IMR-90 (cell line): ENCODE results near the gene MAN2A1. TPM values are rescaled to one million over a fixed set of nuclear protein-coding genes. Genes with fewer than 3 reads are reported as not detected.

Experiments used
- ATAC-seq: fragments of 200-7000 bp; cut with Tn5 transposase; 2 replicates; pipeline ENCODE4 v1.9.1; 2020; ENCODE audit warnings: low read depth, mild to moderate bottlenecking, moderate library complexity
- BruUV-seq: library from RNA; stranded (reverse); fragments of 400-500 nt; replicated peaks from 2 replicates; lab custom pipeline; 2021; lab: Mats Ljungman, UMichigan
- CTCF ChIA-PET: fragments of 300-600 bp; formaldehyde crosslinking; extraction: SDS; loops from one replicate; lab custom pipeline; 2021; ENCODE audit warnings: antibody characterized with exemption; lab: Yijun Ruan, JAX
- POLR2A ChIA-PET: fragments of 300-600 bp; sonication (Branson Sonifier 250); formaldehyde crosslinking; loops from one replicate; lab custom pipeline; 2022; ENCODE audit warnings: antibody characterized with exemption; ENCODE audit not compliant: unreplicated experiment; lab: Charles Lee
- DNase-seq: peaks from one replicate; pipeline ENCODE4 v3.0.0; 2013
- H2AFZ ChIP-seq: replicated peaks from 2 replicates; pipeline ENCODE3; 2013; ENCODE audit warnings: low read length, mild to moderate bottlenecking; ENCODE audit not compliant: poor library complexity
- H2AK5ac ChIP-seq: 2 replicates; pipeline ENCODE4 v1.6.1; 2013; ENCODE audit warnings: low read depth, low read length, inconsistent platforms
- H2AK9ac ChIP-seq: replicated peaks from 2 replicates; pipeline ENCODE3; 2013; ENCODE audit warnings: mild to moderate bottlenecking, low read depth, low read length, moderate library complexity; ENCODE audit not compliant: poor library complexity
- H2BK120ac ChIP-seq: 2 replicates; pipeline ENCODE4 v1.6.1; 2013; ENCODE audit warnings: low read depth, low read length, inconsistent platforms
- H2BK15ac ChIP-seq: 3 replicates; pipeline ENCODE4 v1.6.1; 2013; ENCODE audit warnings: low read depth, low read length, inconsistent platforms
- H2BK20ac ChIP-seq: 2 replicates; pipeline ENCODE4 v1.6.1; 2013; ENCODE audit warnings: low read depth, mild to moderate bottlenecking, inconsistent platforms, low read length, moderate library complexity
- H2BK5ac ChIP-seq: 2 replicates; pipeline ENCODE4 v1.6.1; 2013; ENCODE audit warnings: mild to moderate bottlenecking, low read depth, low read length, inconsistent platforms; ENCODE audit not compliant: poor library complexity, severe bottlenecking
- H3K14ac ChIP-seq: replicated peaks from 2 replicates; pipeline ENCODE4 v1.6.1; 2013; ENCODE audit warnings: low read depth, low read length, inconsistent platforms
- H3K18ac ChIP-seq: 2 replicates; pipeline ENCODE4 v1.6.1; 2013; ENCODE audit warnings: low read depth, low read length, control low read depth
- H3K23ac ChIP-seq: 2 replicates; pipeline ENCODE4 v1.6.1; 2013; ENCODE audit warnings: low read depth, low read length, inconsistent platforms
- H3K27ac ChIP-seq: 2 replicates; pipeline ENCODE4 v1.5.1; 2013; ENCODE audit warnings: mild to moderate bottlenecking, control low read depth, low read length; ENCODE audit not compliant: insufficient read depth
- H3K27me3 ChIP-seq: 2 replicates; pipeline ENCODE4 v1.6.1; 2013; ENCODE audit warnings: low read length; ENCODE audit not compliant: control insufficient read depth, insufficient read depth
- H3K36me3 ChIP-seq: 2 replicates; pipeline ENCODE4 v1.6.1; 2013; ENCODE audit warnings: low read length, mixed read lengths; ENCODE audit not compliant: control insufficient read depth, insufficient read depth
- H3K4ac ChIP-seq: 2 replicates; pipeline ENCODE4 v1.6.1; 2013; ENCODE audit warnings: low read depth, low read length, inconsistent platforms
- H3K4me1 ChIP-seq: 2 replicates; pipeline ENCODE4 v1.6.1; 2013; ENCODE audit warnings: low read length, mixed read lengths; ENCODE audit not compliant: control insufficient read depth, insufficient read depth
- H3K4me2 ChIP-seq: 2 replicates; pipeline ENCODE4 v1.6.1; 2013; ENCODE audit warnings: low read depth, mild to moderate bottlenecking, control low read depth, low read length, moderate library complexity
- H3K4me3 ChIP-seq: 2 replicates; pipeline ENCODE4 v1.5.1; 2013; ENCODE audit warnings: low read depth, mild to moderate bottlenecking, control low read depth, low read length, moderate library complexity; ENCODE audit not compliant: insufficient read depth
- H3K56ac ChIP-seq: 2 replicates; pipeline ENCODE4 v1.6.1; 2013; ENCODE audit warnings: low read length, inconsistent platforms; ENCODE audit not compliant: insufficient read depth; ENCODE audit errors: extremely low read depth
- H3K79me1 ChIP-seq, 2 experiments: 2 replicates each; pipeline ENCODE4 v1.6.1; 2013; ENCODE audit warnings: low read length in 2 of 2, inconsistent platforms in 1 of 2, low read depth in 1 of 2
- H3K9ac ChIP-seq: 2 replicates; pipeline ENCODE4 v1.6.1; 2013; ENCODE audit warnings: low read depth, low read length, control low read depth
- H3K9me1 ChIP-seq: 2 replicates; pipeline ENCODE4 v1.6.1; 2013; ENCODE audit warnings: low read length, inconsistent platforms; ENCODE audit not compliant: insufficient read depth
- H3K9me3 ChIP-seq: 2 replicates; pipeline ENCODE4 v1.6.1; 2013; ENCODE audit warnings: low read length; ENCODE audit not compliant: control insufficient read depth, insufficient read depth
- H4K20me1 ChIP-seq: 2 replicates; pipeline ENCODE4 v1.6.1; 2013; ENCODE audit warnings: low read length, inconsistent platforms; ENCODE audit not compliant: insufficient read depth
- H4K5ac ChIP-seq: 2 replicates; pipeline ENCODE4 v1.6.1; 2013; ENCODE audit warnings: mild to moderate bottlenecking, low read depth, low read length, control low read depth
- H4K8ac ChIP-seq, 2 experiments: 2 replicates each; pipeline ENCODE4 v1.6.1; 2013; ENCODE audit warnings: low read depth in 2 of 2, low read length in 2 of 2, control low read depth in 1 of 2, inconsistent platforms in 1 of 2
- H4K91ac ChIP-seq: 2 replicates; pipeline ENCODE4 v1.6.1; 2013; ENCODE audit warnings: low read depth, low read length, inconsistent platforms; ENCODE audit not compliant: insufficient read depth
- BHLHE40 ChIP-seq: fragments of 150-350 bp; IDR thresholded peaks from 2 replicates; pipeline ENCODE4 v1.6.1; 2016; ENCODE audit warnings: mild to moderate bottlenecking, low read depth, low read length
- CEBPB ChIP-seq: IDR thresholded peaks from 2 replicates; pipeline ENCODE4 v1.6.1; 2012; ENCODE audit warnings: low read depth, low read length, improper control_type of control experiment
- CHD1 ChIP-seq: IDR thresholded peaks from 2 replicates; pipeline ENCODE4 v1.6.1; 2012; ENCODE audit warnings: low read depth, low read length, improper control_type of control experiment
- FOS ChIP-seq: fragments of 150-350 bp; IDR thresholded peaks from 2 replicates; pipeline ENCODE4 v1.6.1; 2016; ENCODE audit warnings: low read depth, low read length
- MAFK ChIP-seq: IDR thresholded peaks from 2 replicates; pipeline ENCODE4 v1.6.1; 2012; ENCODE audit warnings: low read depth, low read length, improper control_type of control experiment
- MAZ ChIP-seq: IDR thresholded peaks from 2 replicates; pipeline ENCODE4 v1.6.1; 2012; ENCODE audit warnings: low read depth, mild to moderate bottlenecking, low read length, improper control_type of control experiment, moderate library complexity, borderline replicate concordance
- MXI1 ChIP-seq: IDR thresholded peaks from 2 replicates; pipeline ENCODE4 v1.6.1; 2012; ENCODE audit warnings: low read depth, mild to moderate bottlenecking, low read length, moderate library complexity, borderline replicate concordance
- NFE2L2 ChIP-seq: fragments of 150-350 bp; IDR thresholded peaks from 2 replicates; pipeline ENCODE4 v1.6.1; 2016; ENCODE audit warnings: low read depth, mild to moderate bottlenecking, low read length
- POLR2A ChIP-seq: IDR thresholded peaks from 2 replicates; pipeline ENCODE4 v1.6.1; 2012; ENCODE audit warnings: mild to moderate bottlenecking, low read depth, low read length
- RAD21 ChIP-seq: IDR thresholded peaks from 2 replicates; pipeline ENCODE4 v1.6.1; 2012; ENCODE audit warnings: low read length, improper control_type of control experiment
- RCOR1 ChIP-seq: IDR thresholded peaks from 2 replicates; pipeline ENCODE4 v1.6.1; 2012; ENCODE audit warnings: mild to moderate bottlenecking, low read length, improper control_type of control experiment; ENCODE audit not compliant: insufficient replicate concordance
- RFX5 ChIP-seq: IDR thresholded peaks from 2 replicates; pipeline ENCODE4 v1.8.0; 2012; ENCODE audit warnings: low read depth, mild to moderate bottlenecking, low read length, moderate library complexity
- SMC3 ChIP-seq: fragments of 150-350 bp; IDR thresholded peaks from 2 replicates; pipeline ENCODE4 v1.6.1; 2016; ENCODE audit warnings: low read depth, mild to moderate bottlenecking, antibody characterized with exemption, low read length, moderate library complexity
- WGBS, 2 experiments: methylation state at CpG; one replicate each; pipeline versions ENCODE4 v1.1.5 to v1.1.7; 2013; ENCODE audit warnings: missing lambda C conversion rate in 2 of 2; ENCODE audit not compliant: insufficient read length in 1 of 2; ENCODE audit errors: extremely low coverage in 2 of 2; 5-methylcytosine and 5-hydroxymethylcytosine counted together
- dilution Hi-C: fragments of 300-500 bp; cut with HindIII; formaldehyde crosslinking; loops from one replicate; pipeline ENCODE4 v1.14.3; 2018; ENCODE audit warnings: low sequenced_read_pairs; ENCODE audit not compliant: unreplicated experiment
- in situ Hi-C: fragments of 300-500 bp; cut with MboI; formaldehyde crosslinking; loops from 3 replicates; pipeline ENCODE4 v1.14.3; 2019; ENCODE audit warnings: low sequenced_read_pairs, inconsistent platforms, mixed read lengths
- intact Hi-C: fragments of 100-400 bp; cut with micrococcal nuclease; formaldehyde crosslinking; loops from 2 replicates; pipeline ENCODE4 v1.10.0; 2022
- polyA plus RNA-seq, 3 experiments: library from polyadenylated mRNA; depleted of rRNA; stranded (reverse); fragments of >200 nt; gene quantifications; 2 replicates each; pipeline ENCODE4 v1.2.3, GENCODE V29; 2012; ENCODE audit warnings: low replicate concordance in 1 of 3
- total RNA-seq: library from RNA; depleted of rRNA; stranded (reverse); fragments of >200 nt; gene quantifications from 2 replicates; pipeline ENCODE4 v1.2.3, GENCODE V29; 2012
- TF ChIP-seq, protein P1 (sequence below): conservative IDR thresholded peaks from 2 replicates; pipeline ENCODE4 v1.5.1; 2012; ENCODE audit warnings: mild to moderate bottlenecking, low read depth, low read length, improper control_type of control experiment
- TF ChIP-seq, protein P2 (sequence below): fragments of 150-350 bp; IDR thresholded peaks from 2 replicates; pipeline ENCODE4 v1.6.1; 2017; ENCODE audit warnings: mild to moderate bottlenecking, antibody characterized with exemption, low read length, low read depth
- TF ChIP-seq, protein P3 (sequence below): fragments of 150-350 bp; IDR thresholded peaks from 2 replicates; pipeline ENCODE4 v1.6.1; 2016; ENCODE audit warnings: low read depth, mild to moderate bottlenecking, low read length, moderate library complexity, borderline replicate concordance

The MAN2A1 gene
- total and polyA plus RNA-seq, 2 of the 4 experiments (the other 2 are of a cell fraction): 16.4 to 29.6 TPM

DNA sequence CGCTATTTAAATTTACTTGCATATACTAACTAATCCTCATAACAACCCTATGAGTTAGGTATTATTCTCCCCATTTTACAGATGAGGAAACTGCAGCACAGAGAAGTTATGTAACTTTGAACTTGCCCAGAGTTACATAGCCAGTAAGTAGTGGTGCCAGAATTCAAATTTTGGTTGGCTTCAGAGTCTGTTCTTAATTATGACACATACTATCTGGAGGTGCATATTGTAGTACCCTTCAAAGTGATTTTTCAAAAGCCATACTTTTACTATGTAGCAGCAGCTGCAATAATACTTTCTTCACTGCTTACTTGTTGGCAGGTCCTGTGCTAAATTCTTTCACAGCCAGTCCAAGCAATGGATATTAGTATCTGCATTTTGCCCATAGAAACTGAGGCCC is 16.4 kb downstream of the MAN2A1 start:
- Histone ChIP-seq H2AK5ac (no peak overlapping the region), H3K4me1 (peaks cover 3% of the 10 kb centered on the region), H2BK20ac (no peak overlapping the region), H3K9me3 (no peaks in the 10 kb centered on the region), H2BK120ac (no peak overlapping the region), H3K18ac (no peak overlapping the region), H3K27me3 (no peaks in the 10 kb centered on the region), H3K36me3 (no peaks in the 10 kb centered on the region), H3K27ac (no peak overlapping the region), H3K56ac (no peak overlapping the region), H4K91ac (no peak overlapping the region), H4K8ac (no peak overlapping the region), H3K79me1 (peaks cover 28 to 64% of the 10 kb centered on the region in 2 experiments), H3K4me2 (no peak overlapping the region), H2AFZ (no peak overlapping the region), H2AK9ac (no peak overlapping the region), H2BK5ac (no peak overlapping the region), H3K4ac (no peak overlapping the region), H3K9ac (no peak overlapping the region), H3K9me1 (peaks cover 6% of the 10 kb centered on the region; the same call in 1 of the 2 replicates), H4K5ac (no peak overlapping the region), H3K4me3 (no peak overlapping the region), H2BK15ac (no peak overlapping the region), H3K23ac (no peak overlapping the region), H3K14ac (no peak overlapping the region), H4K20me1 (peaks cover 27% of the 10 kb centered on the region)
- no peak for DNase-seq
- no TSS peak for BruUV-seq
- in situ Hi-C loops (no loop called here), dilution Hi-C loops (no loop called here), intact Hi-C loops (no loop called here)
- POLR2A ChIA-PET: no interaction called here
- WGBS, 2 experiments: no CpG with 5 or more reads among the region's 1 CpG
- no peak for ATAC-seq
- TF ChIP-seq, protein P1, sequence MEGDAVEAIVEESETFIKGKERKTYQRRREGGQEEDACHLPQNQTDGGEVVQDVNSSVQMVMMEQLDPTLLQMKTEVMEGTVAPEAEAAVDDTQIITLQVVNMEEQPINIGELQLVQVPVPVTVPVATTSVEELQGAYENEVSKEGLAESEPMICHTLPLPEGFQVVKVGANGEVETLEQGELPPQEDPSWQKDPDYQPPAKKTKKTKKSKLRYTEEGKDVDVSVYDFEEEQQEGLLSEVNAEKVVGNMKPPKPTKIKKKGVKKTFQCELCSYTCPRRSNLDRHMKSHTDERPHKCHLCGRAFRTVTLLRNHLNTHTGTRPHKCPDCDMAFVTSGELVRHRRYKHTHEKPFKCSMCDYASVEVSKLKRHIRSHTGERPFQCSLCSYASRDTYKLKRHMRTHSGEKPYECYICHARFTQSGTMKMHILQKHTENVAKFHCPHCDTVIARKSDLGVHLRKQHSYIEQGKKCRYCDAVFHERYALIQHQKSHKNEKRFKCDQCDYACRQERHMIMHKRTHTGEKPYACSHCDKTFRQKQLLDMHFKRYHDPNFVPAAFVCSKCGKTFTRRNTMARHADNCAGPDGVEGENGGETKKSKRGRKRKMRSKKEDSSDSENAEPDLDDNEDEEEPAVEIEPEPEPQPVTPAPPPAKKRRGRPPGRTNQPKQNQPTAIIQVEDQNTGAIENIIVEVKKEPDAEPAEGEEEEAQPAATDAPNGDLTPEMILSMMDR: no peak
- TF ChIP-seq RAD21 (no peak), RFX5 (no peak), NFE2L2 (no peak), BHLHE40 (no peak), SMC3 (no peak), CHD1 (no peak), POLR2A (no peak), MAZ (no peak), CEBPB (no peak), FOS (no peak), MXI1 (no peak), RCOR1 (no peak), MAFK (no peak)
- TF ChIP-seq, protein P2, sequence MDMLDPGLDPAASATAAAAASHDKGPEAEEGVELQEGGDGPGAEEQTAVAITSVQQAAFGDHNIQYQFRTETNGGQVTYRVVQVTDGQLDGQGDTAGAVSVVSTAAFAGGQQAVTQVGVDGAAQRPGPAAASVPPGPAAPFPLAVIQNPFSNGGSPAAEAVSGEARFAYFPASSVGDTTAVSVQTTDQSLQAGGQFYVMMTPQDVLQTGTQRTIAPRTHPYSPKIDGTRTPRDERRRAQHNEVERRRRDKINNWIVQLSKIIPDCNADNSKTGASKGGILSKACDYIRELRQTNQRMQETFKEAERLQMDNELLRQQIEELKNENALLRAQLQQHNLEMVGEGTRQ: no peak
- TF ChIP-seq, protein P3, sequence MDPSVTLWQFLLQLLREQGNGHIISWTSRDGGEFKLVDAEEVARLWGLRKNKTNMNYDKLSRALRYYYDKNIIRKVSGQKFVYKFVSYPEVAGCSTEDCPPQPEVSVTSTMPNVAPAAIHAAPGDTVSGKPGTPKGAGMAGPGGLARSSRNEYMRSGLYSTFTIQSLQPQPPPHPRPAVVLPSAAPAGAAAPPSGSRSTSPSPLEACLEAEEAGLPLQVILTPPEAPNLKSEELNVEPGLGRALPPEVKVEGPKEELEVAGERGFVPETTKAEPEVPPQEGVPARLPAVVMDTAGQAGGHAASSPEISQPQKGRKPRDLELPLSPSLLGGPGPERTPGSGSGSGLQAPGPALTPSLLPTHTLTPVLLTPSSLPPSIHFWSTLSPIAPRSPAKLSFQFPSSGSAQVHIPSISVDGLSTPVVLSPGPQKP: no peak
- CTCF ChIA-PET: interaction anchor here (1.0 kb wide), 1 partner anchor 22 kb away, joined by 3 read pairs; no protein-coding TSS in a partner anchor
